GM19025 (cell line): ENCODE results near the gene CSF1R.

Source experiments
- ATAC-seq: cut with Tn5 transposase; IDR thresholded peaks from one replicate; pipeline ENCODE4 v1.9.1; 2021; ENCODE audit warnings: mild to moderate bottlenecking, low read depth, moderate library complexity; ENCODE audit not compliant: unreplicated experiment

The CSF1R gene

DNA sequence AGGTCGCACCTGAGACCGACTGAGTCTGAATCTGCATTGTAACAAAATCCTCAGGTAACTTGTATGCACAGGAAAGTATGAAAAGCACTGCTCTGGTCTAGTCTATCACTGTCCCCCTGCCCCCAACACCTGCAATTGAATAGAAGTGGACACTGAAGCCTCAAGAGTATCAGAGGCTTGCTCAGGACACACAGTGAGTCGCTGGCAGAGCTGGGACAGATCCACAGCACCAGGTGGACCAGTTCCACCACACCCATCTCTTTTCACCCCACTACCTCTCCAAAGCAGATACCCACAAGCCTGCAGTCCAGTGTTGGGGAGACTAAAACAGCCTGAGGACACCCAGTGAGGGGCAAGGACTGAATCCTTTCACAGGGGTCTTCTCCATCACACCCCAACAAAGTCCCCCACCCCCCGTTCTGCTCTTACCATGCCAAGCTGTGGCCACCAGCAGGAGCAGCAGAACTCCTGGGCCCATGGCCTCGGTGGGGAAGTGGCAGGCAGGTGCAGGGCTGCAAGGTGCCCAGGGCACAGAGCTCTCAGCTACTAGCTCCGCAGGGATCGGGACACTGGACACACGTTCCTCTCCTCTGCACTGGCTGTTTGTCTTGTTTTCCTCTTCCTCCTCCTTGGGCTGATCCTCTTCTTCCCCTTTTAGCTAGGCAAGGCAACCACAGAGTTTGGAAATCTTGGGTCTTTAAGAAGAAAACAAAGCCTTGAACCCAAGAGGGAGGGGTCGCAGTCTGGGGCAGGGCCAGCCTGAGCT lies at the start of gene CSF1R:
CSF1R (minus strand) TSS at position 605 of the 766 bp plus-strand sequence; CDS start at position 478, 127 bp downstream.
- ATAC-seq = no peak

DNA sequence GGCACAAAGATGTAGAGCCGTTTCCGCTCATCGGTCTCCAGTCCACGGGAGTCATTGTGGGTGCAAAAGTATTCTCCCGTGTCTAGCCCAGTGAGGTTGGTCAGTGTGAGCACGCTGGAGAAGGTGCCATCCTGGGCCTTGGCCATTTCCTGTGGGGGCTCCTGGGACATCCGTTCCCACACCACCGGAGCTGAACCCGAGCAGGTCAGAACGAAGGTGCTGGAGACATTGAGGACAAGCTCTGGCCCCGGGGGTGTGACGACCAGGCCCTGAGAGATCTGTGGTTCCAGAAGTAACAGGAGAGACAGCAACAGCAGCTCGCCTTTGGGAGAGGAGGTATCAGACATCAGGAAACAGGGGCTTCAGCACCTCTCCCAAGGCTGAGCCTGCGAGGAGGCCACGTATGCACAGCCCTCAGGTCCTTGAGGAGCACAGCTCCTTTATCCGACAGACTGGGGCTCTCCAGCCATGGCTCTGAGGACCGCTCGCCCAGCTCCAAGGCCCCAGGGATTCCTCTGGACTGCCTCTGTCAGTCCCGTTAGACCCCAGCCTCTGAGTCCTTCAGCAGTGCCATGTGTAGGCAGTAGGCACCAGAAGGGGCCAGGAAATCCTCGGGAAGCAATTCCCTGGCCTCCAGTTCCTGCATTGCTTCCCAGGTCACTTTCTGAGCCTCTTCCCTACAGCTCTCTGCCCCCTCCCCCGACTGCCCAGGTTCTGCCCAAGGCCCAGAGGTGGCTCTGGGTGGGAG lies 49.4 kb upstream of the CSF1R start:
- no peak for ATAC-seq

DNA sequence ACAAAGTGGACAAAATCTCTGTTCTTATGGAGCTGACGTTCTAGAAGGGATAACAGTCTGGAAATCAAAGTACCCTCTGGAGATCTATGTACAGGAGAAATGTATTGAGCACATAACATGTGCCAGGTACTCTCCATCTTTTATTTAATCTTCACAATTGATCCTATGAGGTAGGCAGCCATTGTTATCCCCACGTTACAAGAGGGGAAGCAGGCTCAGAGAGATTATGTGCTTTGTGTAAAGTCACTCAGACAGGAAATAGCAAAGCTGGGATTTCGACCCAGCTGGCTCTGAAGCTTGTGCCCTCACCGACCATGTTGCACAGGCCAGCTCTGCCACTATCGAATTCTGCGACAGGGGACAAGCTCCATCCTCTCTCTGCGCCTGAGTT lies 47.8 kb upstream of the CSF1R start:
- no peak for ATAC-seq

DNA sequence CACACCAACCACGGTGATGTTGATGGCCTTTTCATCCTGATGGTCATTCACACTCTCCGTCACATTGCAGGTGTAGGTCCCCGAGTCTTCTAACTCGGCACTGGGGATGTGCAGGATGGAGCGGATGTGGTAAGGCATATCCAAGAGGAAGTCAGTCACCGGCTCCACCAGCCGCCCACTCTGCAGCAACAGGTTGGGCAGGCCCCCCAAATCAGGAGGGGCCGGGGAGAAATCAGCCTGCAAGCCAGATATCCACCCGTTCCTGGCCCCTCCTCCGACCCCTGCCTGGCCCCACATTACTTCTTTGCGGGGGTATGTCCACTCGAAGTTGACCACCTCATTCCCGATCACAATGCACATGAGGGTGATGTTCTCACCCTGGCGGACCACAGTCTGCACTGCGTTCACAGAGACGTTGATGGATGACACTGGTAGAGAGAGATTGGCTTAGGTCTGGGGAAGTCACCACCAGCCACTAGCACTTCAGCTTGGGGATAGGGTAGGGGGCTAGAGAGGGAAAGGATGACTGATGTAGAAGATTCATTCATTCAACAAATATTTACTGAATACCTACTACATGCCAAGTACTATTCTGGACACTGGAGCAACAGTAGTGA lies 47.3 kb upstream of the CSF1R start:
- ATAC-seq = no peak

DNA sequence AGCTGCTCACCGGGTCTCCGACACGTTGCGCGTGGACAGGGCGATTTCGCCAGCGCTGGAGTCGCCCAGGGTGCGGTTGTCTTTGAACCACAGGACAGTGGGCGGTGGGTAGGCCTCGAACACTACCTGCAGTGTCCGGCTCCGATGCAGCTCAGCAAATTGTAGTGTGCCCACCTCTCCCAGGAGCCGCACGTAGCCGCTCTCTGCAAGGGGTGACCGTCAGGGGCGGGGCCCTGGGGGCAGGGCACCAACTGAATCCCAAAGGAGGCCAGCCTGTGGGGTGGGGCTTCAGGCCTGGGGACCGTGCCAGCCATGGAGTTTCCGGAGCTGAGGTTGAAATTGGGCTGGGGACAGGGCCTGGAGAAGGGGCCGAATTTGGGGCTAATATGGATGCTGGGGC lies 46.4 kb upstream of the CSF1R start:
- ATAC-seq = no peak

DNA sequence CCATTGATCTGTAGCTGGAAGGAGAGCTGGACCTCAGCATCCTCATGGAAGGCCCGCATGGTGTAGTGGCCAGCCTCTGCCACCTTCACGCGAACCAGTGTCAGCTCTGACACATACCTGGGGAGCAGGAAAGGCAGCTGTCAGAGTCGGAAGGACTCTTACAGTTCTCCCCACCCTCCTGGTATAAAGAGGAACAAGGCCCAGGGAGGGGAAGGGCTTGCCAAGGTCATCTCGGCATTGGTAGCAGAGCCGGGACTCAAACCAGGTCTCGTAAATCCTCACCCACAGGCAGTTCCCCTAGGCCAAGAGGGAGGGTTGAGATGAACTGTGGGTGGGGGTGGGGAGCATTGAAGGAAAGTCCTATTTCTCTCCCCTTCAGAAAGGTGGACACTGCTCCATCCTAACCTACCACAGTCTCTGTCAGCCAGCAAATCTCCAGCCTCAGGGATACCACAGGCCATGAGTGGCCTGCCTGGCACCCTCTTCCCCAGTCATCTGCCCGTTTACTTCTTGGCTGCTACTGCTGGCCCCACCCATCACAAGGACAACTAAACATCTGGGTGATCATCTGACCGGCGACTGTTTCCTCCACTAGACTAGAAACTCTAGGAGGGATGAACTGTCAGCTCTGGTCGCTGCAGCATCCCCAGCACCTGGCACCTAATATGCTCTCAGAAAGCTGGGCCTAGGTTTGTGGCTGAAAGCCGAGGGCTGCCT lies 45.8 kb upstream of the CSF1R start:
- ATAC-seq = no peak

DNA sequence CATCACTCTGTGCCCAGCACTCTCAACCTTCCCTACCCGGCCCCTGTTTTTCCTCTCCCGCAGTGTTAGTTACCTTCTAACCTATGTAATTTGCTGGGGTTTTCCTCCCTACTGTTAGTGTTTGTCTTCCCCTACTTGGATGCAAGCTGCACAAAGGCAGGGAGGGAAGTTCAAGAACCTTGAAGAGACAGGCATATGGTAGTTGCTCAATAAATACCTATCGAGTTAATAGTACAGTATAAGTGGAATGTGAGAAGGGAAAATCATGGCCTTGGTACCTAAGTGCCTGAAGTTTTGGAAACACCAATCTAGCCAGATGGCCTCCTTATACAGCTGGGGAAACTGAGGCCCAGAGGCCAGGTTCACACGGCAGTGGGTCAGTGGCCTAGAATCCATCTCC lies 45.1 kb upstream of the CSF1R start:
- ATAC-seq = no peak

DNA sequence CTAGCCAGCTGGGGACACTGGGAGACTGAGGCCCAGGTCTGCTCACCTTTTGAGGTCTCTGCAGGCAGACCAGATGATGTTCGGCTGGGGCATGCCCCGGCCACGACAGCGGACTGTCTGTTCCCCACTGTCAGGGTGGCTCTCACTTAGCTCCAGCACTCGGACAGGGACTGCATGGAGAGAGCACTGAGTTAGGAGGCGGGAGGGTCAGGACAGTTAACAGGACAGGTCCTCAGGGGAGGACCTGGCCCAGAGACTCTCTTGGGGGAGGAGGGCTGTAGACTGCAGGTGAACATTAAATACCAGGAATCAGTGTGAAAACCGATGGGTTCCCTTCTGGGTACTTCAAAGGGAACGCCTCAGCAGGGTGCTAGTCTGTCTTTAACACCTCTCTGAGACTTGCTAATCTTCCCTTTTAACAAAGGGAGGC lies 44.2 kb upstream of the CSF1R start:
- no peak for ATAC-seq

DNA sequence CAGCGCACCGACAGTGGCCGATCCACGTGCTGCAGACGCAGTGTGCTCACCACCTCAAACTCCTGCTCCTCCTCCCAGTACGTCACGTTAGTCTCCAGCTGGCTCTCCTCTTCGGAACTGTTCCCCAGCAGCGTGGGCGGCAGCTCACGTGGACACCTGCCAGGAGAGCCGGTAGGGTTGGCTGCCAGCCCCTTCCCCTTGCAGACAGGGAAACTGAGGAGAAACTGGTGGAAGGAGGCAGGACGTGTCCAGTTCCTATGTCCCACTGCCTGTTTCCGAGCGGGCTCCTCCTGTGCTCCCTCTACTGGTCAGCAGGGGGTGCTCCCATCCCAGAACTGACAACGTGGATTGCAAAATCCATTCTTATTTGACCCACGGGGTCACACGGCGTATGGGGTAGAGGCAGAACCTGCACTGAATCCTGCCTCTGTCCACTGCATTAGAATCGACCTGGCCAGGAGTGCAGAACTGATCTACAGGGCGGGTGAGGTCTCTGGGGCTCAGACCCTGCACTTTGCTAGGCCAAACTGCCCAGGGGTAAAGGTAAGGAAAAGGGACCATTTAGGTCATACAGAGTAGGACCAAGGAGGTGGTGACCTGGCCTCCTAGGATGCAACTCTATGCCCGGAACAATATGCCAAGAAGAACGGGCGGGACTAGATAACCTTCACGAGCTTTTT lies 43.6 kb upstream of the CSF1R start:
- ATAC-seq = no peak

DNA sequence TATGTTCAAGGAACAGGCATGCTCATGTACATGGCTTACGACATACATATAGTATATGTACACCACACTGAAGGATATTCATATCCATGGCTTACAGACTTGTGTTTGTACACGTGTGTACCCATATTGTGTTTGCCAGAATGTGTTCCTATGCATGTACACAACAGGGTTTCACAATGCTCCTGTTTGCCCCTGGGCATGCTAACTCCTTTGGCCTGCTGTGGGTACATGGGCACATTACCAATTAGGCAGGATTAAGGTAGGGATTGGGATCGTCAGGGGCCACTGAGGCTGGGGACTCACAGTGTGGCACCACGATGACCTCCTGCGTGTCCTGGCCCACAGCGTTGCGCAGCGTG lies 43.1 kb upstream of the CSF1R start:
- no peak for ATAC-seq

DNA sequence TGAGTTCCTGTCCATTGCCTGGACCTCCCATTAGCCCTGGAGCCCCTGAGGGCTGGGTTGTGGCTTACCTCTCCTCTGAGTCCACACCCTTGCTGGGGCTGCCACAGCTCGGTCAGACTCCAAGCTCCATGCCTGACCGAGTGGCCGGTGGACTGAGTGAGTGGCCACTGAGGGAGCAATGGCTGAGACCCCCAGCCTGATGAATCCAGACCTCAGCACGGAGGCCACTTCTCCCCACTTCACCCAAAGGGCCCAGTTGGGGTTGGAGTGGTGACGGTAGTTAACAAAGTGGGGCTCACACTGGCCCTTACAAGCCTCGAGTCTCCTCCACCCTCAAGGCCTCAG lies 40.5 kb upstream of the CSF1R start:
- ATAC-seq = no peak

DNA sequence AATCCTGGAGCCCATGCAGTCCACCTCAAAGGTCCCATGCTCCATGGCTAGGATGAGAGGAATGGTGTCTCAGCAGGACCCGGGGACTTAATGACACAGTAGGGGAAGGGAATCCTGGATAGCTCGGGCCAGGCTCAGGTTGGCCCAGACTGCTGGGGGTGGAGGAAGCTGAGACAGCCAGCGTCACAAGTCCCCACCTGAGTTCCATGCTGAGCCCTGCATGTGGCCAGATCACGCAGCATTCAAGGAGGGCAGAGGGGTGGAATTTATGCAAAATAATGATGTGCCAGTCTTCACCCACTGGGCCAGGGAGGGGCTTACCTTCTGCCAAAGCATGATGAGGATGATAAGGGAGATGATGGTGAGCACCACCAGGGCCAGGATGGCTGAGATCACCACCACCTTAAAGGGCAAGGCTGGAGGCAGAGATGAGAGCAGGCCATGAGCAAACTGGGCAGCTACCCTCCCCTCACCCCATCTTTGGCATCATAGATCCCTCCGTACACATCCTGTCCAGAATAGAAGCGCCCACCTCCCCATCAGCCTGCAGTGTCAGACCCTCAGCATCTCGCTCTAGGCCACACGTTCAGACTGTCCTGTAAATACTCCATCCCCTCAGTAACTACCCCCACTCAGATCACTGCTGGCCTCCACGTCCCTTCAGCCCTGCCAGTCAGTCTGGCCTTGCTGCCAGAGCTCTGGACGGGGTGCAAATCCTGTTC lies 40.0 kb upstream of the CSF1R start:
- ATAC-seq = no peak

DNA sequence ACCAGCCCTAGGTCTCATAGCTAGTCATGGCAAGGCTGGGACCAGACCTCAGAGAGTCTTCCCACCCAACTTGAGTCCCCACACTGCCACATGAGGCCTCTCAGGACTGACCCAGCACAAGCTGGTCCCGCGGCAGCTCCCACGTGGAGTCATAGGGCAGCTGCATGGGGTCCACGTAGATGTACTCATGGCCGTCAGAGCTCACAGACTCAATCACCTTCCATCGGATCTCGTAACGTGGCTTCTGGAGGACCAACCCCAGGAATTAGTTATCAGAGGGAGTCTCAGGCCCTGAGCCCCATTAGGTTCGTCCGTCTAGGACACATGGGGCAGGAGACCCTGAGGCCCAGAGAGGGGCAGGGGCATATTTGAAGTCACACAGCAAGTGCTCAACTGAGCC lies 39.0 kb upstream of the CSF1R start:
- no peak for ATAC-seq

DNA sequence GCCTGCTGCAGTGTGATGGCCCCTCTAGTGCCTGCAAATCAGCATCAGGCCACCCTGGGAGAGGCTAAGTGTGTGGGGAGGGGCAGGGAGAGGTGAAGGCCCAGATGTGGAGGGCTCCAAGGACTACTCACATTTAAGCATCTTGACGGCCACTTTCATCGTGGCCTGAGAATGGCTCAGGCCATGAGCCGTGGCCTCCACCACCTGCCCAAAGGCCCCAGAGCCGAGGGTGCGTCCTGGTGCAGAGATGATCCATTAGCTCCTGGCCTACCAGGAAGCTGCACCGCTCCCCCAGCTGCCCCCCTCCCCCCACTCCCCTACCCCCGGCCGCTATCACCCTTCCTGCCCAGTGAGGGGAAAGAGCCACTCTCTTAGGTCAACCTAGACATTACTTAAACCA lies 38.2 kb upstream of the CSF1R start:
- ATAC-seq = no peak

DNA sequence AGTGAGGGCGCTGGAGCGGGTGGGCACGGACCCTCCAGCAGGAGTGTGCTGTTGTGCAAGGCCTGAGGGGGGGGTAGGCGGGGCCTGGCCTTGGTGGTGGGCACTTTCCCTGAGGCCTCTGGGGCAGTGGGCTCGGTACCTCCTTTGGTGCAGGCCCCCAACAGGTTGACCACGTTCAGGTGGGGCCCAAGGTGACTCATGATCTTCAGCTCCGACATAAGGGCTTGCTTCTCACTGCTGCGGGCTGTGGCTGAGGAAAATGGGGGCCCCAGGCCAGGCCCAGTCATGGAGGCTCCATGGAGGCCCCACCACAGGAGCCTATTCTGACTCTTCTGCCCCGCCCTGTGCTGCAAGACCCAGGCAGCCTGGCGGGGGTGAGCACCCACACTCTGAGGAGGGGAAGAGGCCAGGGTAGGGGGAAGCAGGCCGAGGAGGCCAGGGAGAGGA lies 37.8 kb upstream of the CSF1R start:
- no peak for ATAC-seq

DNA sequence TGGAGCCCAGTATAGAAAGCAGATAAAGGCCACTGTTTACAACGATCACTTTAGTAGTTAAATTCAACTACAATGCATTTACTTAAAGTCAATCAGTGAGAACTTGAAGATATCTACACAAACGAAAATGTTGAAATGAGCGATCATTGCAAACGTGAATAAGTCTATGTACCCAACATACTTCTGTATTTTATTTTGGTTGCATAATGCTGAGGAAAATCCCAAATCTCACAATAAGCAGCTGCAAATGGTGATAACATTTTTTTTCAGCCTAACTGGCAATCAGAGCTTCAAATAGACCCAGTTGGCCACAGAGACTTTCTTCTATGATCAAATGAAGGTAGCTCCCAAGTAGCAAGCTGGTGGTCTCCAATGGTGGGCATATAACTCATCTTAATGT lies 37.2 kb upstream of the CSF1R start:
- ATAC-seq = no peak

DNA sequence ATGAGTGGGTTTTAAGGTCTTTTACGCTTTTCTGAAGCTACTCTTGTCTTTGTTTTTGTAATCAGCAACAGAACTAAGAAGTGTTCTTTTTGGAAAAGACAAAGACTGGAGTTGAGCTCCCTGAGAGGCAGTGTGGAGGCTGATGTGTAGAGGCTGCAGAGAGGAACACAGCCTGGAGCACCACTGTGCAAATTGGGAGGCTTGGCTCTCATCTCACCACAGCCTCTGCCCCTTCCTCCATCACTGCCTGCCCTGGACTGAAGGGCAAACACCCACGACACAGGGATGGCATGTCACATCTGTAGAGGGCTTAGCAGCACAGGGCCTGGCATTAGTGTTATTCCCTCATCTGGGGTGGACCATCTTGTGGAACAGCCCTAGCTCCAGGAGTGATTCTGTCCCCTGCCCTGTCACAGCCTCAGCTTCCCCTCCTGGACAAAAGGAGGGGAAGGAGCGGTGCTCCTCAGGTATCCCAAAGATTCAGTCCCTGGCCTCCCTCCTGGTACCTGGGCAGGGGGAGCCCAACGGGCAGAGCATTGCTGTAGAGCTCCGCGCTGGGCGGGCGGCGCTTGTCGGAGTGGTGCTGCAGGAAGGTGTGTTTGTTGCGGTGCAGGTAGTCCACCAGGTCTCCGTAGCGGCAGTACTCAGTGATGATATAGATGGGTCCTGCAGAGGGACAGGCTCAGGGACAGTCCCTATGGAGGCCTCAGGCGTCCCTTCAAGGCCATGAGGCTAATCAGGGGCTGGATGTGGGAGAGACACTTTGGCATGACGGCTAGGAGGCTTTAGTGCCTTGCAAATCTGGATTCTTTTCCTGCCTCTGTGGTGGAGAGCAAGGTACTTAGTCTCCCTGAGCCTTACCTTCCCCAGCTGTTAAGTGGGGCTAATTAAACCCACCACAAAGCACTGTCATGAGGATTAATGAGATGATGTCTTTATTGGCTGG lies 36.5 kb upstream of the CSF1R start:
- ATAC-seq = no peak

DNA sequence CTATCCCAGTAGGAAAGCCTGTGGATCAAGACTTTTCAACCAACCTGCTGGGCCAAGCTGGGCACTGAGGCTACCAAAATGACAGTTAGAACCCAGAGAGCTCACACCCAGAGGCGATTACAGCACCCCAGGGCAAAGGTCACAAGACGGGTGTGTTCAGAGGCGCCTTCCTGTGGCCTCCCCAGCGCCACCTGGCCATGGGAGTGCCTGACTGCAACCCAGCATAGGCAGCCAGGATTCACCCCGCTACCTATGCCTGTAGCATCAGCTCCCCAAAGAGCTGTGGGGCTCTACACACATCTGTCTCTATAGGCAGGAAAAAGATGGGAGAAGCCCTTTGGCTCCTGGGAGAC lies 35.8 kb upstream of the CSF1R start:
- ATAC-seq = peak; percentile 84
